ENCODE results near the gene CSTF2T. TPM values are rescaled to one million over a fixed set of nuclear protein-coding genes. Genes with fewer than 3 reads are reported as not detected.

The CSTF2T gene, protein sequence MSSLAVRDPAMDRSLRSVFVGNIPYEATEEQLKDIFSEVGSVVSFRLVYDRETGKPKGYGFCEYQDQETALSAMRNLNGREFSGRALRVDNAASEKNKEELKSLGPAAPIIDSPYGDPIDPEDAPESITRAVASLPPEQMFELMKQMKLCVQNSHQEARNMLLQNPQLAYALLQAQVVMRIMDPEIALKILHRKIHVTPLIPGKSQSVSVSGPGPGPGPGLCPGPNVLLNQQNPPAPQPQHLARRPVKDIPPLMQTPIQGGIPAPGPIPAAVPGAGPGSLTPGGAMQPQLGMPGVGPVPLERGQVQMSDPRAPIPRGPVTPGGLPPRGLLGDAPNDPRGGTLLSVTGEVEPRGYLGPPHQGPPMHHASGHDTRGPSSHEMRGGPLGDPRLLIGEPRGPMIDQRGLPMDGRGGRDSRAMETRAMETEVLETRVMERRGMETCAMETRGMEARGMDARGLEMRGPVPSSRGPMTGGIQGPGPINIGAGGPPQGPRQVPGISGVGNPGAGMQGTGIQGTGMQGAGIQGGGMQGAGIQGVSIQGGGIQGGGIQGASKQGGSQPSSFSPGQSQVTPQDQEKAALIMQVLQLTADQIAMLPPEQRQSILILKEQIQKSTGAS
- total RNA-seq, result 10 to 100 TPM; 35.8 to 39.0 TPM

DNA sequence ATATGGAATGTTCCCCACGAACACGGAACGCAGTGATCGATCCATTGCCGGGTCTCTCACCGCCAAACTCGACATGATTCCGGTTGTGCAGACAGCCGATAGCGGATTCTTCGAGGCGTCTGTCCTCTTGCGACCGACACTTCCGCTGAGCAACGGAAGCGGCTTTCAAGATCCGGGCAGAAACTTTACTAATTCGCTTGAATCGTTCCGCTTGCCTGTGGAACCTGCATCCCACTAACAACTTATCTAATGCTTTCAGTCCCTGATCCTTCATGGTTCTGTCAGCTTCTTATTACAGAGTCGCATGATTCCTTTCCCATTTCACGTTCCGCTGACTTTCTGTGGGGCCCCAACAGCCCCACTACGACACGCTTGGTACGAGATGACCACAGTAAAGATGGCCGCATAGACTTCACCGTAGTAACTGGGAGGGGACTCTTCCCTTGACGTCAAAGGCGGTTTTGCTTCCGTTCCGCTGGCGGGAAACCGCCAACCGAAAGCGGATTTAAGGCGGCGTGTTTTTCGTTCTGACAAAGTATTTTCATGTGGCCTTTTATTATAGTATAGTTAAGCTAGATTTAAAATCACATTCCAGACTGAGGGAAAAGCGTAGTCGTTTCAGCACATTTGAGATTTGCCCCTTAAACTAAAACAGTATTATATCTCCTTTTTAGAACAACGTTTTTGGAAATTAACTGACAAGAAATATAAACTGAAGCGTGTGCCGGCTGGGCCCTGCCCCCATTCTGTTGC is at the start of gene CSTF2T:
CSTF2T (minus strand) TSS at position 121 of the 753 bp plus-strand sequence; CDS start at position 75, 46 bp downstream.
- DNase-seq (peak; percentile 91), ATAC-seq (replicated peaks in 1 of 2) (peak; percentile 88 to 92)
- Mint-ChIP-seq H3K4me1 (ENCODE audit: low read depth) (peaks cover 53% of the 10 kb centered on the region), H3K36me3 (ENCODE audit: insufficient read depth in 2 of 2) (peaks cover 11 to 25% of the 10 kb centered on the region in 2 donors), H3K27ac (peak within 1 kb of the TSS; percentile 100), H3K9me3 (no peaks in the 10 kb centered on the region), H3K27me3 (ENCODE audit: low read depth) (no peaks in the 10 kb centered on the region), H3K4me3 (peak within 1 kb of the TSS; percentile 97)

GRCh38 chr10:51748959-51749358 is 49.6 kb upstream of the CSTF2T start:
- H3K36me3 Mint-ChIP-seq (ENCODE audit: insufficient read depth in 2 of 2), result no peaks in the 10 kb centered on the region
- ATAC-seq (replicated peaks in 1 of 2) (no peak), DNase-seq (no peak)
- no peaks in the 10 kb centered on the region for H3K27me3 Mint-ChIP-seq (ENCODE audit: low read depth)
- no peaks in the 10 kb centered on the region for H3K9me3 Mint-ChIP-seq
- no peaks in the 10 kb centered on the region for H3K4me1 Mint-ChIP-seq (ENCODE audit: low read depth)
- no peak overlapping the region for H3K27ac Mint-ChIP-seq
- no peak overlapping the region for H3K4me3 Mint-ChIP-seq

DNA sequence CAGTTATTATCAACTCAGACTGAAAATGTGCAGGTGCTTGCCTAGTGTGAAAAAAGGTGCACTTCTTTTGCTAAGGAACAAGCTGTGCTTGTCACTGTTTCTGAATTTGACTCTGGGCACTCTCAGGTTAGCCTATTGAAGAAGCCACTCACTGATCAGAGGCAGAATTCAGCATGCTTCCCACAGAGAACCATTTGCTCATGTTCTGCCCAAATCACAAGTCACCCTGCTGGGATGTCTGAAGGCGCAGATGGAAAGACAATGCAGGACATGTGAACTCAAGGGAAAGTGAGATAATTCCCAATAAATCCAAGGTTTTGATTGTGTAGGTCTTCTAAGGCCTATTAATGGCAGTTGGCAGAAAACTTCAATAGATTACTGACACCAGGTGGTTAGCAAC is 47.8 kb upstream of the CSTF2T start:
- Mint-ChIP-seq H3K27ac (no peak overlapping the region), H3K27me3 (ENCODE audit: low read depth) (peaks cover 3% of the 10 kb centered on the region)

DNA sequence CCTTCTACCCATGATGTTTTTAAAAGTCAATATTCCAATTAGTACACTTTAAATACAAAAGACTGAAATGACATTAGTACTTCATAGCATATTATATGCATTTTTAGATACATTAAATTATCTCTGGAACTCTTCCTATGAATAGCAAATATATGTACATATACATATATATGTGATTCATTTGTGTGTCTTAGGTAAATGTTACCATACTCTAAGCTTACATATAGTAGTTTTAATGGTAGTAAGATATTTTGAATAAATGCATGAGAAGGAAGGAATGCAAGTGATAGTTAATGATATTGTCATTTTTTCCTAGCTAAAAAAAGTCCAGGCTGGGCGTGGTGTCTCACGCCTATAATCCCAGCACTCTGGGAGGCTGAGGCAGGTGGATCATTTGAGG is 46.0 kb upstream of the CSTF2T start:
- Mint-ChIP-seq H3K27ac (no peak overlapping the region), H3K4me3 (no peak overlapping the region), H3K27me3 (ENCODE audit: low read depth) (peaks cover 8% of the 10 kb centered on the region), H3K4me1 (ENCODE audit: low read depth) (no peaks in the 10 kb centered on the region), H3K36me3 (ENCODE audit: insufficient read depth in 2 of 2) (no peaks in the 10 kb centered on the region), H3K9me3 (no peaks in the 10 kb centered on the region)
- DNase-seq (no peak), ATAC-seq (replicated peaks in 1 of 2) (no peak)

More for the DNA sequence above, 47.8 kb upstream of the CSTF2T start:
- no peaks in the 10 kb centered on the region for H3K36me3 Mint-ChIP-seq (ENCODE audit: insufficient read depth in 2 of 2)
- ATAC-seq (replicated peaks in 1 of 2) (no peak), DNase-seq (no peak)
- no peak overlapping the region for H3K4me3 Mint-ChIP-seq
- no peaks in the 10 kb centered on the region for H3K9me3 Mint-ChIP-seq
- H3K4me1 Mint-ChIP-seq (ENCODE audit: low read depth), result no peaks in the 10 kb centered on the region

- H3K27me3 Mint-ChIP-seq (ENCODE audit: low read depth), result peaks cover 8% of the 10 kb centered on the region
- no peaks in the 10 kb centered on the region for H3K36me3 Mint-ChIP-seq (ENCODE audit: insufficient read depth in 2 of 2)
- no peak overlapping the region for H3K27ac Mint-ChIP-seq
- no peaks in the 10 kb centered on the region for H3K4me1 Mint-ChIP-seq (ENCODE audit: low read depth)
- ATAC-seq (replicated peaks in 1 of 2) (no peak), DNase-seq (no peak)
- no peak overlapping the region for H3K4me3 Mint-ChIP-seq
- H3K9me3 Mint-ChIP-seq, result no peaks in the 10 kb centered on the region
Observed at GRCh38 chr10:51744235-51745000, 45.0 kb upstream of the CSTF2T start.

DNA sequence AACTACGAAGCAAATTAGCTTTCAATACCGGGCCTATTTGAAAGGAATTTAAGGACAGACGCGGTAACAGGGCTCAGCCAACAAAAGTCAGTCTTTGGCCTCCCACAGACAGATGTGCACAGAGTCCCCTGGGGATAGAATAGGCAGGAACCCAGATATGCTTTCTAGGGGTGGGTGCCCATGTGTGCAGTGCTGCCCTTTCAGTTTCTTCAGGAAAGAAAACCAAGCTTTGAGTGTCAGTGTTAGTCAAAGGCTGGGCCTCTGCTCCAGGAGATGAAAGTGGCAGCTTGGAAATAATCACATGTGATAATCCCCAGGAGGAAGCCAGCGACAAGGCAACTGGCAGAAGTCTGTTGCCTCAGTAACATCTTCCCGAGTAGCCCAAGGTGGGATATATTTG is 43.8 kb upstream of the CSTF2T start:
- Mint-ChIP-seq H3K27me3 (ENCODE audit: low read depth) (peaks cover 8% of the 10 kb centered on the region), H3K4me1 (ENCODE audit: low read depth) (no peaks in the 10 kb centered on the region), H3K9me3 (no peaks in the 10 kb centered on the region), H3K27ac (no peak overlapping the region), H3K4me3 (no peak overlapping the region), H3K36me3 (ENCODE audit: insufficient read depth in 2 of 2) (no peaks in the 10 kb centered on the region)
- no peak for DNase-seq
- ATAC-seq (replicated peaks in 1 of 2), result no peak

GRCh38 chr10:51733057-51733456 is 33.7 kb upstream of the CSTF2T start:
- no peaks in the 10 kb centered on the region for H3K27me3 Mint-ChIP-seq (ENCODE audit: low read depth)
- no peak overlapping the region for H3K4me3 Mint-ChIP-seq
- DNase-seq (no peak), ATAC-seq (replicated peaks in 1 of 2) (no peak)
- no peak overlapping the region for H3K27ac Mint-ChIP-seq
- H3K9me3 Mint-ChIP-seq, result no peaks in the 10 kb centered on the region
- no peaks in the 10 kb centered on the region for H3K4me1 Mint-ChIP-seq (ENCODE audit: low read depth)
- no peaks in the 10 kb centered on the region for H3K36me3 Mint-ChIP-seq (ENCODE audit: insufficient read depth in 2 of 2)

GRCh38 chr10:51729822-51730555 is 30.6 kb upstream of the CSTF2T start:
- DNase-seq (no peak), ATAC-seq (replicated peaks in 1 of 2) (no peak)
- no peak overlapping the region for H3K4me3 Mint-ChIP-seq
- H3K4me1 Mint-ChIP-seq (ENCODE audit: low read depth), result no peaks in the 10 kb centered on the region
- H3K9me3 Mint-ChIP-seq, result no peaks in the 10 kb centered on the region
- no peaks in the 10 kb centered on the region for H3K27me3 Mint-ChIP-seq (ENCODE audit: low read depth)
- H3K36me3 Mint-ChIP-seq (ENCODE audit: insufficient read depth in 2 of 2), result no peaks in the 10 kb centered on the region
- H3K27ac Mint-ChIP-seq, result no peak overlapping the region

- Mint-ChIP-seq H3K36me3 (ENCODE audit: insufficient read depth in 2 of 2) (peaks cover 0 to 3% of the 10 kb centered on the region in 2 donors), H3K4me1 (ENCODE audit: low read depth) (peaks cover 1% of the 10 kb centered on the region), H3K27me3 (ENCODE audit: low read depth) (peaks cover 15% of the 10 kb centered on the region), H3K4me3 (no peak overlapping the region), H3K27ac (no peak overlapping the region), H3K9me3 (no peaks in the 10 kb centered on the region)
- ATAC-seq (replicated peaks in 1 of 2) (no peak), DNase-seq (no peak)
Observed at GRCh38 chr10:51724038-51724437, 24.6 kb upstream of the CSTF2T start.

DNA sequence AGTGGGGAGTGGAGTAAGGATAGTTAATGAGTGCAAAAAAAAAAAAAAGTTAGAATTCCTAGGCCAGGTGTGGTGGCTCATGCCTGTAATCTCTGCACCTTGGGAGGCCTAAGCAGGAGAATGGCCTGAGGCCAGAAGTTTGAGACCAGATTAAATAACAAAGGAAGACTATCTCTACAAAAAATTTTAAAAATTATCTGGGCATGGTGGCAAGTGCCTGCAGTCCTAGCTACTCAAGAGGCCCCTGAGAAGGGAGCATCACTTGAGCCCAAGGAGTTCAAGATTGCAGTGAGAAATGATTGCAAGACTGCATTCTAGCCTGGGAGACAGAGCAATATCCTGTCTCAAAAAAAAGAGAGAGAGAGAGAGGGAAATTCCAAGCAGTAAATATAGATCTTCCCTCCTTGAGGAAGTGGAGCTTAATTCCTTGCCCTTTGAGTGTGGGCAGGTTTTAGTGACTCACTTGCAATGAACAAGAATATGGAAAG is 19.5 kb upstream of the CSTF2T start:
- H3K9me3 Mint-ChIP-seq, result no peaks in the 10 kb centered on the region
- no peak overlapping the region for H3K4me3 Mint-ChIP-seq
- peaks cover 0 to 3% of the 10 kb centered on the region in 2 donors for H3K36me3 Mint-ChIP-seq (ENCODE audit: insufficient read depth in 2 of 2)
- H3K4me1 Mint-ChIP-seq (ENCODE audit: low read depth), result peaks cover 5% of the 10 kb centered on the region
- DNase-seq (no peak), ATAC-seq (replicated peaks in 1 of 2) (no peak)
- peaks cover 36% of the 10 kb centered on the region for H3K27me3 Mint-ChIP-seq (ENCODE audit: low read depth)
- H3K27ac Mint-ChIP-seq, result no peak overlapping the region

DNA sequence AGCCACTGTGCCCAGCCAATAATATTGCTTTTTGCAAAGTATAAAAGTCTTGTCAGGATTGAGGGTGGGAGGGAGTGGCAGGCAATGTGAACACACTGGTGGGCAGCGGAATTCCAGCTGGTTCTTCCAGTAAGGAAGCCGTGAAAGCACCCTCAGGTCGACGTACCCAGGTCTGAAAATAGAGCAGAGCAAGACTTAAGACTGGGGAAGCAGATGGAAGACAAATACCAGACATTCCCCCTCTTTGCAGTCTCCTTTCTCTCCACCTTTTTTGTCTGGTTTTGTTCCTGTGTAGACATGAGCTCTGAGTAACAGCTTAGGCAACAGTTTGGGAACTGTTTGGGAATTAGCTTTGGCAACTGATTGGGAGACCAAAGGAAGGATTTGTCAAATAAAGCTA is 17.6 kb upstream of the CSTF2T start:
- no peak overlapping the region for H3K27ac Mint-ChIP-seq
- peaks cover 36% of the 10 kb centered on the region for H3K27me3 Mint-ChIP-seq (ENCODE audit: low read depth)
- DNase-seq (no peak), ATAC-seq (replicated peaks in 1 of 2) (no peak)
- H3K36me3 Mint-ChIP-seq (ENCODE audit: insufficient read depth in 2 of 2), result no peaks in the 10 kb centered on the region
- H3K4me3 Mint-ChIP-seq, result no peak overlapping the region
- no peaks in the 10 kb centered on the region for H3K9me3 Mint-ChIP-seq
- peaks cover 5% of the 10 kb centered on the region for H3K4me1 Mint-ChIP-seq (ENCODE audit: low read depth)

GRCh38 chr10:51711519-51711891 is 12.1 kb upstream of the CSTF2T start:
- no peak for DNase-seq
- Mint-ChIP-seq H3K27me3 (ENCODE audit: low read depth) (peaks cover 7% of the 10 kb centered on the region), H3K4me1 (ENCODE audit: low read depth) (peaks cover 17% of the 10 kb centered on the region), H3K36me3 (ENCODE audit: insufficient read depth in 2 of 2) (no peaks in the 10 kb centered on the region), H3K4me3 (no peak overlapping the region), H3K27ac (peak overlapping the region; percentile 6), H3K9me3 (peaks cover 0 to 2% of the 10 kb centered on the region in 2 donors)
- ATAC-seq (replicated peaks in 1 of 2), result no peak
